Activated naive CD4-positive, alpha-beta T cell treated with anti-CD3 and anti-CD28 coated beads, Interleukin-2, amount 10 ng/mL, durations not matched to agents 7 days and 5 days (primary cell): ENCODE data around the gene DBX1.

ENCODE experiments used
- CTCF ChIA-PET: fragments of 350-600 bp; sonication (Branson Sonifier 250); formaldehyde crosslinking; loops from one replicate; lab custom pipeline; 2021; ENCODE audit warnings: antibody characterized with exemption; lab: Charles Lee
- DNase-seq: peaks from one replicate; pipeline ENCODE4 v3.0.0-alpha.2; 2020
- H3K27ac Mint-ChIP-seq: one replicate; pipeline ENCODE4 v1.8.0; 2021; ENCODE audit warnings: mild to moderate bottlenecking, moderate library complexity, mixed read lengths
- H3K27me3 Mint-ChIP-seq: one replicate; pipeline ENCODE4 v1.8.0; 2021; ENCODE audit warnings: mild to moderate bottlenecking, mixed read lengths
- H3K36me3 Mint-ChIP-seq: one replicate; pipeline ENCODE4 v1.8.0; 2021; ENCODE audit warnings: mixed read lengths
- H3K4me1 Mint-ChIP-seq: one replicate; pipeline ENCODE4 v1.8.0; 2021; ENCODE audit warnings: mixed read lengths
- H3K4me3 Mint-ChIP-seq: one replicate; pipeline ENCODE4 v1.8.0; 2021; ENCODE audit warnings: mild to moderate bottlenecking, moderate library complexity, mixed read lengths
- H3K9me3 Mint-ChIP-seq: one replicate; pipeline ENCODE4 v1.8.0; 2021; ENCODE audit warnings: mixed read lengths

The DBX1 gene

GRCh38 chr11:20178976-20179375 is 18.7 kb upstream of the DBX1 start:
- H3K36me3 Mint-ChIP-seq: no peaks in the 10 kb centered on the region
- DNase-seq: no peak
- H3K27me3 Mint-ChIP-seq: peaks cover 11% of the 10 kb centered on the region
- H3K9me3 Mint-ChIP-seq: peaks cover 3% of the 10 kb centered on the region
- H3K4me3 Mint-ChIP-seq: no peak overlapping the region
- CTCF ChIA-PET: no interaction called here
- H3K27ac Mint-ChIP-seq: no peak overlapping the region
- no peaks in the 10 kb centered on the region for H3K4me1 Mint-ChIP-seq

- no peak overlapping the region for H3K27ac Mint-ChIP-seq
- no peaks in the 10 kb centered on the region for H3K4me1 Mint-ChIP-seq
- H3K27me3 Mint-ChIP-seq: peaks cover 11% of the 10 kb centered on the region
- H3K9me3 Mint-ChIP-seq: peaks cover 3% of the 10 kb centered on the region
- DNase-seq: no peak
- CTCF ChIA-PET: no interaction called here
- H3K36me3 Mint-ChIP-seq: no peaks in the 10 kb centered on the region
- no peak overlapping the region for H3K4me3 Mint-ChIP-seq
Measured at GRCh38 chr11:20177136-20177535, 16.9 kb upstream of the DBX1 start.

GRCh38 chr11:20172721-20173447 is 12.6 kb upstream of the DBX1 start:
- Mint-ChIP-seq H3K27me3 (peaks cover 8% of the 10 kb centered on the region), H3K36me3 (no peaks in the 10 kb centered on the region), H3K4me1 (no peaks in the 10 kb centered on the region), H3K9me3 (peaks cover 3% of the 10 kb centered on the region), H3K27ac (no peak overlapping the region), H3K4me3 (no peak overlapping the region)
- CTCF ChIA-PET: no interaction called here
- no peak for DNase-seq

- Mint-ChIP-seq H3K36me3 (peaks cover 12% of the 10 kb centered on the region), H3K27me3 (peaks cover 87% of the 10 kb centered on the region), H3K4me1 (peaks cover 18% of the 10 kb centered on the region), H3K4me3 (no peak overlapping the region), H3K9me3 (peaks cover 4% of the 10 kb centered on the region), H3K27ac (no peak overlapping the region)
- DNase-seq: no peak
- CTCF ChIA-PET: interaction anchor here (1.5 kb wide), 1 partner anchor 190 kb away, joined by 4 read pairs; no protein-coding TSS in a partner anchor
Measured at GRCh38 chr11:20163783-20164481, 3.7 kb upstream of the DBX1 start.

GRCh38 chr11:20162824-20163782 is 2.8 kb upstream of the DBX1 start:
- DNase-seq: no peak
- peaks cover 95% of the 10 kb centered on the region for H3K27me3 Mint-ChIP-seq
- H3K4me1 Mint-ChIP-seq: peaks cover 23% of the 10 kb centered on the region
- H3K9me3 Mint-ChIP-seq: peaks cover 9% of the 10 kb centered on the region
- CTCF ChIA-PET: interaction anchor here (1.5 kb wide), 1 partner anchor 191 kb away, joined by 4 read pairs; no protein-coding TSS in a partner anchor
- H3K4me3 Mint-ChIP-seq: peak overlapping the region; percentile 41
- H3K36me3 Mint-ChIP-seq: peaks cover 16% of the 10 kb centered on the region
- H3K27ac Mint-ChIP-seq: peak overlapping the region; percentile 67

GRCh38 chr11:20161923-20162744 is 1.9 kb upstream of the DBX1 start:
- Mint-ChIP-seq H3K4me1 (peaks cover 30% of the 10 kb centered on the region), H3K27me3 (peaks cover 100% of the 10 kb centered on the region), H3K9me3 (peaks cover 9% of the 10 kb centered on the region), H3K36me3 (peaks cover 20% of the 10 kb centered on the region), H3K27ac (peak overlapping the region; percentile 78), H3K4me3 (peak overlapping the region; percentile 22)
- DNase-seq: no peak
- CTCF ChIA-PET: interaction anchor here (1.1 to 2.2 kb wide), 2 partner anchors 34 to 510 kb away, joined by 4 to 7 read pairs; no protein-coding TSS in a partner anchor

GRCh38 chr11:20161230-20161918 is 1.1 kb upstream of the DBX1 start:
- peaks cover 9% of the 10 kb centered on the region for H3K9me3 Mint-ChIP-seq
- peaks cover 100% of the 10 kb centered on the region for H3K27me3 Mint-ChIP-seq
- H3K4me3 Mint-ChIP-seq: no peak overlapping the region
- no peak for DNase-seq
- CTCF ChIA-PET: interaction anchor here (1.1 to 2.2 kb wide), 3 partner anchors 29 to 511 kb away, joined by 4 to 7 read pairs (median 4); no protein-coding TSS in a partner anchor
- H3K4me1 Mint-ChIP-seq: peaks cover 33% of the 10 kb centered on the region
- H3K36me3 Mint-ChIP-seq: peaks cover 20% of the 10 kb centered on the region
- H3K27ac Mint-ChIP-seq: peak overlapping the region; percentile 59

GRCh38 chr11:20159466-20160381 is 551 bp downstream of the DBX1 start:
- no peak for DNase-seq
- CTCF ChIA-PET: interaction anchor here (1.4 to 2.2 kb wide), 2 partner anchors 27 to 32 kb away, joined by 4 to 7 read pairs; no protein-coding TSS in a partner anchor
- Mint-ChIP-seq H3K9me3 (peaks cover 9% of the 10 kb centered on the region), H3K4me3 (no peak overlapping the region), H3K27me3 (peaks cover 97% of the 10 kb centered on the region), H3K27ac (peak overlapping the region; percentile 76), H3K4me1 (peaks cover 41% of the 10 kb centered on the region), H3K36me3 (peaks cover 23% of the 10 kb centered on the region)

- CTCF ChIA-PET: no interaction called here
- Mint-ChIP-seq H3K9me3 (peaks cover 9% of the 10 kb centered on the region), H3K4me1 (peaks cover 41% of the 10 kb centered on the region), H3K4me3 (peak overlapping the region; percentile 35), H3K36me3 (peaks cover 23% of the 10 kb centered on the region), H3K27ac (peak overlapping the region; percentile 76), H3K27me3 (peaks cover 97% of the 10 kb centered on the region)
- peak; percentile 32 for DNase-seq
Measured at GRCh38 chr11:20158597-20159257, 1.5 kb downstream of the DBX1 start.

- H3K4me1 Mint-ChIP-seq: peaks cover 33% of the 10 kb centered on the region
- H3K36me3 Mint-ChIP-seq: peaks cover 21% of the 10 kb centered on the region
- CTCF ChIA-PET: interaction anchor here (1.5 kb wide), 1 partner anchor 30 kb away, joined by 7 read pairs; no protein-coding TSS in a partner anchor
- H3K4me3 Mint-ChIP-seq: peak overlapping the region; percentile 46
- no peak for DNase-seq
- peak overlapping the region; percentile 33 for H3K27ac Mint-ChIP-seq
- peaks cover 92% of the 10 kb centered on the region for H3K27me3 Mint-ChIP-seq
- peaks cover 9% of the 10 kb centered on the region for H3K9me3 Mint-ChIP-seq
Measured at GRCh38 chr11:20157728-20158127, 2.5 kb downstream of the DBX1 start.

GRCh38 chr11:20156876-20157613 is 3.2 kb downstream of the DBX1 start:
- Mint-ChIP-seq H3K4me1 (peaks cover 28% of the 10 kb centered on the region), H3K9me3 (peaks cover 9% of the 10 kb centered on the region), H3K27me3 (peaks cover 86% of the 10 kb centered on the region), H3K36me3 (peaks cover 17% of the 10 kb centered on the region), H3K27ac (no peak overlapping the region), H3K4me3 (peak overlapping the region; percentile 65)
- DNase-seq: peak; percentile 50
- CTCF ChIA-PET: interaction anchor here (1.5 kb wide), 1 partner anchor 29 kb away, joined by 7 read pairs; no protein-coding TSS in a partner anchor
